Mesendoderm (in vitro differentiated cells): ENCODE data around the gene RBMS3.

Source experiments
- DNase-seq: peaks from one replicate; pipeline ENCODE4 v3.0.0; 2013
- H2AK5ac ChIP-seq: 2 replicates; pipeline ENCODE4 v1.6.1; 2013; ENCODE audit warnings: low read length, inconsistent platforms
- H2BK120ac ChIP-seq: 2 replicates; pipeline ENCODE4 v1.6.1; 2013; ENCODE audit warnings: low read depth, mild to moderate bottlenecking, low read length, moderate library complexity, mixed read lengths
- H2BK15ac ChIP-seq: replicated peaks from 2 replicates; pipeline ENCODE4 v1.6.1; 2013; ENCODE audit warnings: low read depth, mild to moderate bottlenecking, moderate library complexity
- H2BK5ac ChIP-seq: 2 replicates; pipeline ENCODE4 v1.6.1; 2013; ENCODE audit warnings: low read length, inconsistent platforms
- H3K18ac ChIP-seq: 2 replicates; pipeline ENCODE4 v1.6.1; 2013; ENCODE audit warnings: mild to moderate bottlenecking, low read length, mixed read lengths
- H3K23ac ChIP-seq: one replicate; pipeline ENCODE4 v1.6.1; 2013; ENCODE audit warnings: low read length
- H3K27ac ChIP-seq: 2 replicates; pipeline ENCODE4 v1.5.1; 2013; ENCODE audit warnings: low read depth, mild to moderate bottlenecking, inconsistent platforms, low read length, moderate library complexity
- H3K27me3 ChIP-seq: 2 replicates; pipeline ENCODE4 v1.6.1; 2013; ENCODE audit warnings: low read length, control low read depth, mild to moderate bottlenecking, inconsistent platforms; ENCODE audit not compliant: insufficient read depth, poor library complexity
- H3K36me3 ChIP-seq: 2 replicates; pipeline ENCODE4 v1.6.1; 2013; ENCODE audit warnings: low read length, inconsistent platforms; ENCODE audit not compliant: control insufficient read depth, insufficient read depth
- H3K4ac ChIP-seq: one replicate; pipeline ENCODE4 v1.6.1; 2013; ENCODE audit warnings: low read depth, mild to moderate bottlenecking, low read length, moderate library complexity
- H3K4me1 ChIP-seq: 2 replicates; pipeline ENCODE4 v1.6.1; 2013; ENCODE audit warnings: low read depth, low read length, inconsistent platforms; ENCODE audit not compliant: control insufficient read depth
- H3K4me2 ChIP-seq: 2 replicates; pipeline ENCODE4 v1.6.1; 2013; ENCODE audit warnings: low read length
- H3K4me3 ChIP-seq: 2 replicates; pipeline ENCODE4 v1.5.1; 2013; ENCODE audit warnings: mild to moderate bottlenecking, low read length
- H3K56ac ChIP-seq: one replicate; pipeline ENCODE4 v1.6.1; 2013; ENCODE audit warnings: low read length
- H3K79me1 ChIP-seq: 2 replicates; pipeline ENCODE4 v1.6.1; 2013; ENCODE audit warnings: low read length, inconsistent platforms
- H3K79me2 ChIP-seq: 2 replicates; pipeline ENCODE4 v1.6.1; 2013; ENCODE audit warnings: mild to moderate bottlenecking, low read length; ENCODE audit not compliant: control insufficient read depth, insufficient read depth
- H3K9ac ChIP-seq: 2 replicates; pipeline ENCODE4 v1.6.1; 2013; ENCODE audit warnings: low read length, inconsistent platforms
- H4K5ac ChIP-seq: one replicate; pipeline ENCODE4 v1.6.1; 2013; ENCODE audit warnings: low read length
- H4K8ac ChIP-seq: one replicate; pipeline ENCODE4 v1.6.1; 2013; ENCODE audit warnings: low read depth, mild to moderate bottlenecking, control low read depth, low read length, moderate library complexity
- WGBS: extraction: QIAGEN DNeasy Blood & Tissue Kit; methylation state at CpG from one replicate; pipeline ENCODE4 v1.1.7; 2013; ENCODE audit warnings: low lambda C conversion rate, missing lambda C conversion rate; ENCODE audit not compliant: insufficient coverage; ENCODE audit errors: extremely low coverage; 5-methylcytosine and 5-hydroxymethylcytosine counted together

The RBMS3 gene

GRCh38 chr3:29576675-29577074, 295.8 kb downstream of the RBMS3 start:
- no peak overlapping the region for H2AK5ac ChIP-seq
- no peak overlapping the region for H2BK5ac ChIP-seq
- H3K27me3 ChIP-seq, result no peaks in the 10 kb centered on the region
- H2BK15ac ChIP-seq, result no peak overlapping the region
- DNase-seq, result no peak
- no peak overlapping the region for H2BK120ac ChIP-seq
- no peak overlapping the region for H3K4ac ChIP-seq
- no peak overlapping the region for H4K5ac ChIP-seq
- no peak overlapping the region for H3K27ac ChIP-seq
- H3K9ac ChIP-seq, result no peak overlapping the region
- no peaks in the 10 kb centered on the region for H3K79me2 ChIP-seq
- H3K36me3 ChIP-seq, result no peaks in the 10 kb centered on the region
- no peak overlapping the region for H3K23ac ChIP-seq
- no peak overlapping the region for H3K56ac ChIP-seq
- H3K4me2 ChIP-seq, result no peak overlapping the region
- no peaks in the 10 kb centered on the region for H3K4me1 ChIP-seq
- H3K4me3 ChIP-seq, result no peak overlapping the region
- H4K8ac ChIP-seq, result no peak overlapping the region
- H3K79me1 ChIP-seq, result no peaks in the 10 kb centered on the region
- no peak overlapping the region for H3K18ac ChIP-seq

GRCh38 chr3:29577250-29577649, 296.4 kb downstream of the RBMS3 start:
- H3K4me1 ChIP-seq, result no peaks in the 10 kb centered on the region
- H3K79me2 ChIP-seq, result no peaks in the 10 kb centered on the region
- no peak overlapping the region for H3K4me2 ChIP-seq
- no peaks in the 10 kb centered on the region for H3K36me3 ChIP-seq
- no peak overlapping the region for H4K5ac ChIP-seq
- H2BK5ac ChIP-seq, result no peak overlapping the region
- H3K27ac ChIP-seq, result no peak overlapping the region
- no peak overlapping the region for H4K8ac ChIP-seq
- H3K27me3 ChIP-seq, result no peaks in the 10 kb centered on the region
- H2BK120ac ChIP-seq, result no peak overlapping the region
- H2BK15ac ChIP-seq, result no peak overlapping the region
- no peak overlapping the region for H3K4ac ChIP-seq
- H3K56ac ChIP-seq, result no peak overlapping the region
- no peak overlapping the region for H3K18ac ChIP-seq
- no CpG with 5 or more reads among the region's 2 CpGs for WGBS
- H3K79me1 ChIP-seq, result no peaks in the 10 kb centered on the region
- no peak overlapping the region for H2AK5ac ChIP-seq
- DNase-seq, result no peak
- H3K23ac ChIP-seq, result no peak overlapping the region
- no peak overlapping the region for H3K4me3 ChIP-seq
- H3K9ac ChIP-seq, result no peak overlapping the region

- no peak overlapping the region for H3K4me2 ChIP-seq
- no peak overlapping the region for H4K5ac ChIP-seq
- no peak overlapping the region for H2BK120ac ChIP-seq
- H2BK5ac ChIP-seq, result no peak overlapping the region
- no peaks in the 10 kb centered on the region for H3K27me3 ChIP-seq
- no peak overlapping the region for H3K56ac ChIP-seq
- H2AK5ac ChIP-seq, result no peak overlapping the region
- no peak overlapping the region for H2BK15ac ChIP-seq
- no peaks in the 10 kb centered on the region for H3K79me2 ChIP-seq
- no peak overlapping the region for H3K27ac ChIP-seq
- no peak overlapping the region for H3K4ac ChIP-seq
- no peak overlapping the region for H4K8ac ChIP-seq
- no peaks in the 10 kb centered on the region for H3K4me1 ChIP-seq
- H3K4me3 ChIP-seq, result no peak overlapping the region
- no peak overlapping the region for H3K18ac ChIP-seq
- no CpG with 5 or more reads among the region's 1 CpG for WGBS
- no peak overlapping the region for H3K23ac ChIP-seq
- H3K9ac ChIP-seq, result no peak overlapping the region
- DNase-seq, result no peak
- H3K79me1 ChIP-seq, result no peaks in the 10 kb centered on the region
- no peaks in the 10 kb centered on the region for H3K36me3 ChIP-seq
These were observed 300.4 kb downstream of the RBMS3 start for GRCh38 chr3:29581311-29581710.

GRCh38 chr3:29582273-29582672, 301.4 kb downstream of the RBMS3 start:
- Histone ChIP-seq H3K79me2 (no peaks in the 10 kb centered on the region), H4K8ac (no peak overlapping the region), H3K4me3 (no peak overlapping the region), H3K4ac (no peak overlapping the region), H2BK5ac (no peak overlapping the region), H3K56ac (no peak overlapping the region), H2BK15ac (no peak overlapping the region), H4K5ac (no peak overlapping the region), H3K4me1 (no peaks in the 10 kb centered on the region), H3K9ac (no peak overlapping the region), H3K79me1 (no peaks in the 10 kb centered on the region), H3K18ac (no peak overlapping the region), H3K27me3 (no peaks in the 10 kb centered on the region), H2BK120ac (no peak overlapping the region), H3K27ac (no peak overlapping the region), H3K23ac (no peak overlapping the region), H2AK5ac (no peak overlapping the region), H3K4me2 (no peak overlapping the region), H3K36me3 (no peaks in the 10 kb centered on the region)
- DNase-seq, result no peak
- no CpG with 5 or more reads among the region's 3 CpGs for WGBS

GRCh38 chr3:29583861-29584260, 303.0 kb downstream of the RBMS3 start:
- no peak overlapping the region for H2BK120ac ChIP-seq
- no peak overlapping the region for H2BK15ac ChIP-seq
- H3K36me3 ChIP-seq, result no peaks in the 10 kb centered on the region
- H2AK5ac ChIP-seq, result no peak overlapping the region
- H3K4ac ChIP-seq, result no peak overlapping the region
- no peaks in the 10 kb centered on the region for H3K79me2 ChIP-seq
- no peak overlapping the region for H3K4me2 ChIP-seq
- no peaks in the 10 kb centered on the region for H3K79me1 ChIP-seq
- no peak overlapping the region for H3K27ac ChIP-seq
- no peak overlapping the region for H3K23ac ChIP-seq
- H2BK5ac ChIP-seq, result no peak overlapping the region
- no peak overlapping the region for H3K56ac ChIP-seq
- no peak overlapping the region for H3K18ac ChIP-seq
- no peak overlapping the region for H4K8ac ChIP-seq
- no peak overlapping the region for H3K4me3 ChIP-seq
- H3K27me3 ChIP-seq, result no peaks in the 10 kb centered on the region
- H4K5ac ChIP-seq, result no peak overlapping the region
- no peak overlapping the region for H3K9ac ChIP-seq
- H3K4me1 ChIP-seq, result no peaks in the 10 kb centered on the region
- no peak for DNase-seq

- Histone ChIP-seq H3K56ac (no peak overlapping the region), H3K23ac (no peak overlapping the region), H4K5ac (no peak overlapping the region), H3K27me3 (no peaks in the 10 kb centered on the region), H3K4me2 (no peak overlapping the region), H3K27ac (no peak overlapping the region), H3K4me3 (no peak overlapping the region), H2BK5ac (no peak overlapping the region), H3K79me1 (no peaks in the 10 kb centered on the region), H3K36me3 (no peaks in the 10 kb centered on the region), H2BK120ac (no peak overlapping the region), H3K4ac (no peak overlapping the region), H2AK5ac (no peak overlapping the region), H3K9ac (no peak overlapping the region), H3K18ac (no peak overlapping the region), H4K8ac (no peak overlapping the region), H3K4me1 (no peaks in the 10 kb centered on the region), H3K79me2 (no peaks in the 10 kb centered on the region), H2BK15ac (no peak overlapping the region)
- DNase-seq, result no peak
- WGBS, result no CpG with 5 or more reads among the region's 3 CpGs
These were observed 304.5 kb downstream of the RBMS3 start for GRCh38 chr3:29585368-29585767.
